Measurements from ENCODE around the gene ADAMTSL3. TPM values are rescaled to one million over a fixed set of nuclear protein-coding genes. Genes with fewer than 3 reads are reported as not detected.
A peak's percentile ranks its signal among the peaks of the same experiment; 100 is the strongest.

Gene ADAMTSL3
- total and polyA plus RNA-seq, 2 of the 8 experiments (the other 6 are each of a cell fraction or from before 2014, with no cell fraction given) = 0.35 to 1.4 TPM

DNA sequence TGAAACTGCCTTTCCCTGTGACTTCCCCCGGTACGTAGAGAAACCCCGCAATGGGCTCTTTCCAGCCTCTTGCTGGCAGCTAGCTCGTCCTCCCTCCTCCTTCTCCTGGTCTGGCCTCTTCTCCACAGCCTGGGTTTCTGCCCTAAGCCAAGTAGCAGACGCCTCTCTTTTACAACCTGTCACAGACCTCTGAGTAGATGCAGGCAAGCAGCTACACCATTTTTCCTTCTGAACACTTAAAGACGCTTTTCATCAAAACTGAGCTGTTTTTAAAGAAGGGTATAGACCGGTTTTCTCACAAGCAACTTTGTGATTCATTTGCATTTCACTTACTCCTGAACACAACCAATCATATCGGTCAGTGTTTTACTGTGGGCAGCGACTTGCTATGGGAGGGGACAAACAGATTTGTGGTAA is 32.0 kb downstream of the ADAMTSL3 start:
- Histone ChIP-seq H3K79me1 (ENCODE audit: low read depth, low read length) (no peaks in the 10 kb centered on the region), H3K56ac (replicated peaks; ENCODE audit: insufficient read length, low read depth, low read length) (no peak overlapping the region), H3K4me3 (ENCODE audit: extremely low read depth in 1 of 4, insufficient read depth in 2 of 4, low read depth in 3 of 4, low read length in 4 of 4) (no peak overlapping the region), H2AK5ac (ENCODE audit: low read depth, low read length) (no peak overlapping the region), H4K91ac (replicated peaks; ENCODE audit: insufficient read length, low read length) (no peak overlapping the region), H4K5ac (ENCODE audit: insufficient read length, low read depth, low read length) (no peak overlapping the region), H3K27me3 (replicated peaks in 1 of 4; ENCODE audit: control insufficient read depth in 3 of 4, extremely low read depth in 1 of 4, insufficient read depth in 3 of 4, low read length in 3 of 4) (no peaks in the 10 kb centered on the region), H3K4ac (replicated peaks; ENCODE audit: insufficient read length, low read depth, low read length) (no peak overlapping the region), H2BK12ac (ENCODE audit: low read depth, low read length) (no peak overlapping the region), H3K9ac (replicated peaks in 1 of 4; ENCODE audit: extremely low read depth in 1 of 4, low read depth in 3 of 4, low read length in 3 of 4) (no peak overlapping the region), H3K36me3 (ENCODE audit: control insufficient read depth in 2 of 4, insufficient read depth in 4 of 4, low read length in 3 of 4) (no peaks in the 10 kb centered on the region), H4K20me1 (replicated peaks in 1 of 2; ENCODE audit: control insufficient read depth in 1 of 2, insufficient read depth in 2 of 2, low read length in 2 of 2) (no peaks in the 10 kb centered on the region), H3K14ac (ENCODE audit: insufficient read length) (no peak overlapping the region), H2BK120ac (replicated peaks; ENCODE audit: low read depth, low read length) (no peak overlapping the region), H3K4me1 (replicated peaks in 1 of 4; ENCODE audit: control insufficient read depth in 3 of 4, insufficient read depth in 4 of 4, low read length in 3 of 4) (no peaks in the 10 kb centered on the region), H3K23ac (ENCODE audit: insufficient read length) (no peak overlapping the region), H4K8ac (ENCODE audit: extremely low read depth, insufficient read depth, low read length) (no peak overlapping the region), H3K27ac (ENCODE audit: low read depth, low read length) (no peak overlapping the region), H3K79me2 (ENCODE audit: control insufficient read depth in 1 of 2, insufficient read depth in 2 of 2, low read length in 2 of 2) (no peaks in the 10 kb centered on the region), H3K23me2 (ENCODE audit: low read depth, low read length) (no peaks in the 10 kb centered on the region), H2BK15ac (ENCODE audit: low read length) (no peak overlapping the region), H3K9me3 (ENCODE audit: insufficient read depth in 2 of 2, low read depth in 1 of 2, low read length in 1 of 2) (no peaks in the 10 kb centered on the region), H2AFZ (ENCODE audit: low read length) (0 out of 2 replicates have a peak overlapping the region, but pooled peaks have one; percentile 4), H2BK5ac (ENCODE audit: low read depth, low read length) (no peak overlapping the region), H2BK20ac (ENCODE audit: low read length) (no peak overlapping the region), H3K18ac (ENCODE audit: extremely low read depth, low read length) (no peak overlapping the region), H3K4me2 (ENCODE audit: insufficient read depth in 1 of 2, low read depth in 2 of 2, low read length in 2 of 2) (no peak overlapping the region)
- FAIRE-seq (no peak), DNase-seq (ENCODE audit: low read depth in 1 of 2, low spot score in 2 of 2) (no peak)
- ChIA-PET CTCF (ENCODE audit: partially characterized antibody) (interaction anchor here (0.7 to 3.2 kb wide), 2 partner anchors 28 to 129 kb away, joined by 3 to 15 read pairs; no protein-coding TSS in a partner anchor), POLR2A (ENCODE audit: partially characterized antibody) (no interaction called here)
- WGBS, 2 experiments (ENCODE audit: extremely low coverage in 1 of 2, insufficient coverage in 1 of 2, insufficient read length in 1 of 2, insufficient replicate concordance in 2 of 2, low coverage in 1 of 2, low lambda C conversion rate in 2 of 2, missing lambda C conversion rate in 1 of 2) = 85% methylated on average over 8 of the region's 9 CpGs; no CpG with 5 or more reads in 1 of the 2 experiments
